Neural cell (in vitro differentiated cells): ENCODE results near the gene ATP5ME. TPM values are rescaled to one million over a fixed set of nuclear protein-coding genes. Genes with fewer than 3 reads are reported as not detected.

ENCODE experiments used
- H2AFZ ChIP-seq: fragments of 200-600, 300-800 bp; sonication (generic), shearing (Covaris generic); 2 replicates; pipeline ENCODE4 v1.6.0; 2014; ENCODE audit warnings: low read depth, mild to moderate bottlenecking, antibody characterized with exemption, low read length, moderate library complexity
- H3F3A ChIP-seq: fragments of 200-600 bp; shearing (Covaris generic); 2 replicates; pipeline ENCODE4 v1.6.1; 2016; ENCODE audit warnings: mild to moderate bottlenecking, moderate library complexity, mixed read lengths, antibody characterized with exemption, low read length; ENCODE audit not compliant: insufficient read depth, poor library complexity, severe bottlenecking
- H3K27ac ChIP-seq: fragments of 200-600, 300-800 bp; sonication (generic), shearing (Covaris generic); 2 replicates; pipeline ENCODE4 v1.5.1; 2014; ENCODE audit warnings: mild to moderate bottlenecking, low read length, moderate library complexity
- H3K27me3 ChIP-seq: fragments of 300-800, 200-600 bp; sonication (generic), shearing (Covaris generic); 2 replicates; pipeline ENCODE4 v1.6.0; 2014; ENCODE audit warnings: mild to moderate bottlenecking, low read depth, low read length, moderate library complexity; ENCODE audit not compliant: insufficient read depth
- H3K36me3 ChIP-seq: fragments of 300-800, 200-600 bp; sonication (generic), shearing (Covaris generic); 2 replicates; pipeline ENCODE4 v1.5.1; 2014; ENCODE audit warnings: mild to moderate bottlenecking, antibody characterized with exemption, low read length, moderate library complexity; ENCODE audit not compliant: insufficient read depth
- H3K4me2 ChIP-seq: fragments of 300-800, 200-600 bp; sonication (generic), shearing (Covaris generic); 2 replicates; pipeline ENCODE4 v1.6.0; 2014; ENCODE audit warnings: mild to moderate bottlenecking, low read length
- H3K4me3 ChIP-seq: fragments of 300-800, 200-600 bp; sonication (generic), shearing (Covaris generic); 2 replicates; pipeline ENCODE4 v1.5.1; 2014; ENCODE audit warnings: mild to moderate bottlenecking, low read length, moderate library complexity
- H3K79me2 ChIP-seq: fragments of 200-600 bp; shearing (Covaris generic); replicated peaks from 2 replicates; pipeline ENCODE4 v1.6.0; 2014; ENCODE audit warnings: mild to moderate bottlenecking, low read length, moderate library complexity; ENCODE audit not compliant: insufficient read depth
- H3K9ac ChIP-seq: fragments of 300-800, 200-600 bp; sonication (generic), shearing (Covaris generic); 2 replicates; pipeline ENCODE4 v1.6.1; 2016; ENCODE audit warnings: mild to moderate bottlenecking, low read length, mixed read lengths
- H3K9me2 ChIP-seq: fragments of 200-600 bp; shearing (Covaris generic); 2 replicates; pipeline ENCODE4 v1.6.1; 2016; ENCODE audit warnings: mild to moderate bottlenecking, low read length, mixed read lengths; ENCODE audit not compliant: insufficient read depth
- H3K9me3 ChIP-seq: fragments of 200-600, 300-800 bp; sonication (generic), shearing (Covaris generic); 2 replicates; pipeline ENCODE4 v1.6.1; 2016; ENCODE audit warnings: mild to moderate bottlenecking, mixed run types, low read length, moderate library complexity, mixed read lengths
- H4K20me1 ChIP-seq: fragments of 200-600 bp; shearing (Covaris generic); 2 replicates; pipeline ENCODE4 v1.6.1; 2016; ENCODE audit warnings: mild to moderate bottlenecking, mixed run types; ENCODE audit not compliant: insufficient read depth
- CTCF ChIP-seq: fragments of 450-650 bp; IDR thresholded peaks from 2 replicates; pipeline ENCODE4 v1.5.1; 2014; ENCODE audit warnings: antibody characterized with exemption, mild to moderate bottlenecking, moderate library complexity; ENCODE audit not compliant: poor library complexity, severe bottlenecking
- EP300 ChIP-seq: fragments of 450-650 bp; conservative IDR thresholded peaks from 2 replicates; pipeline ENCODE4 v1.6.1; 2014; ENCODE audit warnings: antibody characterized with exemption, mild to moderate bottlenecking, moderate library complexity; ENCODE audit not compliant: poor library complexity, severe bottlenecking
- EZH2 ChIP-seq: fragments of 200-600, 300-800 bp; shearing (Covaris generic), sonication (generic); IDR thresholded peaks from 2 replicates; pipeline ENCODE4 v1.6.1; 2014; ENCODE audit warnings: antibody characterized with exemption, low read length, borderline replicate concordance, mild to moderate bottlenecking; ENCODE audit not compliant: insufficient read depth, poor library complexity, severe bottlenecking
- MXI1 ChIP-seq: fragments of 450-650 bp; conservative IDR thresholded peaks from 2 replicates; pipeline ENCODE4 v1.6.1; 2014; ENCODE audit warnings: antibody characterized with exemption, mild to moderate bottlenecking; ENCODE audit not compliant: poor library complexity, severe bottlenecking
- POLR2AphosphoS5 ChIP-seq: IDR thresholded peaks from 2 replicates; pipeline ENCODE4 v1.6.1; 2012
- RAD21 ChIP-seq: fragments of 450-650 bp; conservative IDR thresholded peaks from 2 replicates; pipeline ENCODE4 v1.6.1; 2014; ENCODE audit warnings: antibody characterized with exemption, mild to moderate bottlenecking, moderate library complexity
- REST ChIP-seq: IDR thresholded peaks from 2 replicates; pipeline ENCODE4 v1.6.1; 2012; ENCODE audit warnings: borderline replicate concordance
- SMC3 ChIP-seq: fragments of 450-650 bp; conservative IDR thresholded peaks from 2 replicates; pipeline ENCODE4 v1.6.1; 2014; ENCODE audit warnings: antibody characterized with exemption, mild to moderate bottlenecking, moderate library complexity; ENCODE audit not compliant: poor library complexity
- TAF1 ChIP-seq: IDR thresholded peaks from 2 replicates; pipeline ENCODE4 v1.6.1; 2012; ENCODE audit warnings: low read depth
- polyA plus RNA-seq: library from polyadenylated mRNA; depleted of rRNA; stranded (reverse); fragments of >200 nt; gene quantifications from 2 replicates; pipeline ENCODE4 v1.2.3, GENCODE V29; 2014

ATP5ME gene
- polyA plus RNA-seq, 1 donor from 2014 or later = 156 TPM

- Histone ChIP-seq H3K9ac (no peak overlapping the region), H4K20me1 (peaks cover 32% of the 10 kb centered on the region), H3K9me2 (no peaks in the 10 kb centered on the region), H3K27me3 (no peaks in the 10 kb centered on the region), H3K9me3 (no peaks in the 10 kb centered on the region), H3K4me2 (peak overlapping the region; percentile 35), H3K36me3 (no peaks in the 10 kb centered on the region), H2AFZ (no peak overlapping the region), H3K4me3 (peak overlapping the region; percentile 80), H3F3A (peaks cover 6% of the 10 kb centered on the region), H3K79me2 (peaks cover 77% of the 10 kb centered on the region), H3K27ac (peak overlapping the region; percentile 33)
- TF ChIP-seq TAF1 = no peak
- no peak for TF ChIP-seq POLR2AphosphoS5
- TF ChIP-seq EP300 = no peak
- no peak for TF ChIP-seq CTCF
These were observed 36.8 kb upstream of the ATP5ME start for GRCh38 chr4:710916-711315.

- H3K27ac ChIP-seq = peak overlapping the region; percentile 33
- peaks cover 6% of the 10 kb centered on the region for H3F3A ChIP-seq
- H4K20me1 ChIP-seq = peaks cover 32% of the 10 kb centered on the region
- H3K4me2 ChIP-seq = peak overlapping the region; percentile 51
- no peaks in the 10 kb centered on the region for H3K36me3 ChIP-seq
- H2AFZ ChIP-seq = no peak overlapping the region
- peak overlapping the region; percentile 80 for H3K4me3 ChIP-seq
- no peaks in the 10 kb centered on the region for H3K9me2 ChIP-seq
- H3K27me3 ChIP-seq = no peaks in the 10 kb centered on the region
- no peaks in the 10 kb centered on the region for H3K9me3 ChIP-seq
- no peak overlapping the region for H3K9ac ChIP-seq
- peaks cover 80% of the 10 kb centered on the region for H3K79me2 ChIP-seq
- no peak for TF ChIP-seq POLR2AphosphoS5
- no peak for TF ChIP-seq EP300
- TF ChIP-seq MXI1 = no peak
- TF ChIP-seq EZH2 = no peak
- no peak for TF ChIP-seq CTCF
- no peak for TF ChIP-seq TAF1
- no peak for TF ChIP-seq REST
- TF ChIP-seq RAD21 = no peak
- no peak for TF ChIP-seq SMC3
These were observed 36.0 kb upstream of the ATP5ME start for GRCh38 chr4:710116-710515.
